A673 (cell line): Measurements from ENCODE around the gene TMEM198. TPM values are rescaled to one million over a fixed set of nuclear protein-coding genes. Genes with fewer than 3 reads are reported as not detected.

Experiments used
- BruUV-seq: library from RNA; stranded (reverse); fragments of 400-500 nt; replicated peaks from 2 replicates; lab custom pipeline; 2021; lab: Mats Ljungman, UMichigan
- CTCF ChIA-PET: fragments of 300-600 bp; sonication (Branson Sonifier 250); formaldehyde crosslinking; loops from one replicate; lab custom pipeline; 2022; ENCODE audit warnings: antibody characterized with exemption; lab: Charles Lee
- POLR2A ChIA-PET: fragments of 300-600 bp; sonication (Branson Sonifier 250); formaldehyde crosslinking; loops from one replicate; lab custom pipeline; 2022; ENCODE audit warnings: antibody characterized with exemption; ENCODE audit not compliant: low non-redundant PET; lab: Charles Lee
- DNase-seq: peaks from one replicate; pipeline ENCODE4 v3.0.0-alpha.2; 2015; ENCODE audit warnings: low spot score
- H3K27ac ChIP-seq: fragments of 200-600 bp; sonication (generic); 2 replicates; pipeline ENCODE4 v1.5.1; 2016; ENCODE audit warnings: mixed run types, low read depth, mild to moderate bottlenecking, mixed read lengths, antibody characterized with exemption, low read length; ENCODE audit not compliant: poor library complexity, severe bottlenecking
- H3K27me3 ChIP-seq: fragments of 200-600 bp; sonication (generic); replicated peaks from 2 replicates; pipeline ENCODE4 v1.6.1; 2017; ENCODE audit warnings: mixed run types, low read depth, mild to moderate bottlenecking, mixed read lengths, antibody characterized with exemption, low read length; ENCODE audit not compliant: insufficient read depth, poor library complexity
- H3K36me3 ChIP-seq: fragments of 200-600 bp; sonication (generic); 2 replicates; pipeline ENCODE4 v1.6.1; 2016; ENCODE audit warnings: mixed run types, mild to moderate bottlenecking, mixed read lengths, antibody characterized with exemption, low read length; ENCODE audit not compliant: insufficient read depth, poor library complexity, severe bottlenecking
- H3K4me1 ChIP-seq: fragments of 200-600 bp; sonication (generic); 2 replicates; pipeline ENCODE4 v1.6.1; 2017; ENCODE audit warnings: mixed run types, mild to moderate bottlenecking, mixed read lengths, antibody characterized with exemption, low read length; ENCODE audit not compliant: insufficient read depth, poor library complexity, severe bottlenecking
- H3K4me3 ChIP-seq: fragments of 200-600 bp; sonication (generic); 2 replicates; pipeline ENCODE4 v1.5.1; 2016; ENCODE audit warnings: low read depth, mixed run types, mild to moderate bottlenecking, mixed read lengths, low read length; ENCODE audit not compliant: poor library complexity, severe bottlenecking
- H3K9me3 ChIP-seq: fragments of 200-600 bp; sonication (generic); 2 replicates; pipeline ENCODE4 v1.6.1; 2016; ENCODE audit warnings: mixed run types, low read depth, mild to moderate bottlenecking, mixed read lengths, antibody characterized with exemption, low read length; ENCODE audit not compliant: poor library complexity, severe bottlenecking
- EZH2 ChIP-seq: fragments of 200-600 bp; sonication (generic); IDR thresholded peaks from 2 replicates; pipeline ENCODE4 v1.6.1; 2017; ENCODE audit warnings: borderline replicate concordance, low read depth, mild to moderate bottlenecking, mixed read lengths, antibody characterized with exemption, low read length; ENCODE audit not compliant: poor library complexity, severe bottlenecking
- intact Hi-C: fragments of 100-400 bp; cut with micrococcal nuclease; formaldehyde crosslinking; loops from one replicate; pipeline ENCODE4 v1.10.0; 2022; ENCODE audit not compliant: unreplicated experiment
- total RNA-seq: library from RNA; stranded (reverse); gene quantifications from 2 replicates; pipeline ENCODE4 v1.2.3, GENCODE V29; 2021
- TF ChIP-seq, protein P1 (sequence below): fragments of 300-800, 200-600 bp; sonication (generic); conservative IDR thresholded peaks from 2 replicates; pipeline ENCODE4 v1.5.1; 2017; ENCODE audit warnings: low read depth, mild to moderate bottlenecking, antibody characterized with exemption, low read length, moderate library complexity, mixed read lengths

Gene TMEM198
- total RNA-seq, 1 experiment from 2014 or later, result 4.6 TPM

DNA sequence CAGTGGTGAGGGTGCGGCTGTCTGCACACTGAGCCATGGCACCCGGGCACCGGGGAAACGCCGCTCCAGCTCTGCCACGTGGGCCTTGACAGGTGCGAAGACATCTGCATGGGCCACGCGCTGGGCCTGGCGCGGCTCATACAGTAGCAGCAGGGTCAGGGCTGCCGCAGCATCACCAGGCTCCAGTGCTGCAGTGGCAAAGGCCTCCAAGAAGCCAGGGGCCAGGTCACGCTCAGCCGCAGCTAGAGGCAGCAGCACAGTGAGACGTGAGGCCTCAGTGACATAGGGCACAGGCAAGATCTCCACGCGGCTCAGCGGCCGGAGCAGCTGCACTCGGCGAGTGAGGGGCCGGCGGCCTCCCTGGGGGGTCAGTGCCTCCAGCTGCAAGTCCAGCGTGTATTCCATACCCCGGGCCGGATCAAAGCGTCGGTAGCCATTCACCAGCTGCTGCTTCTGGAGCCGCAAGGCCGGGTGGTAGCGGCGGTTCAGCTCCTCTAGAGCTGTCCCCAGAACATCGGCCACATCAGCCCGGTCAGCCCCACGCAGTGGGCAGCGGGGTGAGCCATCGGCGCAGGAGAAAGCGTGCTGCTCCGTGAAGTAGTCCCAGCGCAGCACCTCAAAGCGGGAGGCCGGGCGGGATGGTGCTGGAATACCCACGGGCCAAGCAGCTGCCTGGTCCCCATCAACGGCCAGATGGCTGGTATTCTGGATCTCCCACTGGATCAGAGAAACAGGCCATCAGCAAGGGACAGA, 3.7 kb upstream of the TMEM198 start:
- BruUV-seq, result no TSS peak
- H3K27me3 ChIP-seq, result no peaks in the 10 kb centered on the region

DNA sequence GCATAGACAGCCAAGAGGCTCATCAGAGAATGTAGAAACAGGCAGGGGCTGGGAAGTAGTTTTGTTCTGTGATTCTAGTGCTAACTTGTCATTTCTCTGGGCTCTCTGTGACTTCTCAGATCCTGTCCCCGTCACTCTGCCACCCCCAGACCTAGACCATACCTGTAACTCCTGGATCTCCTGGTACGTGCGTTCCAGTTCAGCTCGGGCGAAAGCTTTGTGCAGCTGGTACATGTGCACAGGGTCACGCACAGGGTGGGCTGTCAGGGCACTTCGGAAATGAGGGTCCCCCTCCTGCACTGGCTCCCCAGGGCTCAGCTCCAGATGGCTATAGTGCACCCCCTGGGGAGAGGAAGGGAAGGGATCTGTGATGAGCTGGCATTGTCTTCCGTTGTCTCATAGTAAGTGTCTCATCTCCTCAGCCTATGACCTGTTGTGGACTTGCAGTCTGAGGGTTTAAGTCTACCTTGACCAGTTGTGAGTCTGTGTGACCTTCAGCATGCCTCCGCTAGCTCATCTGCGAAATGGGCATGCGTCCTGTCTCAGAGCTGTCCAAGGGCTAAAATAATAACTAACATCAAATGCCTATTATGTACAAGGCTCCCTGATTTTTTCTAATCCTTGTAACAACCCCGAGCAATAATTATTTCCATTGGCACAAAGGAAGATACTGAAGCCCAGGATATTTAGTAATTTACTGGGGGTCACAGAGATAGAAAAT, 2.9 kb upstream of the TMEM198 start:
- BruUV-seq, result TSS peak; percentile 32
- TF ChIP-seq, protein P1, sequence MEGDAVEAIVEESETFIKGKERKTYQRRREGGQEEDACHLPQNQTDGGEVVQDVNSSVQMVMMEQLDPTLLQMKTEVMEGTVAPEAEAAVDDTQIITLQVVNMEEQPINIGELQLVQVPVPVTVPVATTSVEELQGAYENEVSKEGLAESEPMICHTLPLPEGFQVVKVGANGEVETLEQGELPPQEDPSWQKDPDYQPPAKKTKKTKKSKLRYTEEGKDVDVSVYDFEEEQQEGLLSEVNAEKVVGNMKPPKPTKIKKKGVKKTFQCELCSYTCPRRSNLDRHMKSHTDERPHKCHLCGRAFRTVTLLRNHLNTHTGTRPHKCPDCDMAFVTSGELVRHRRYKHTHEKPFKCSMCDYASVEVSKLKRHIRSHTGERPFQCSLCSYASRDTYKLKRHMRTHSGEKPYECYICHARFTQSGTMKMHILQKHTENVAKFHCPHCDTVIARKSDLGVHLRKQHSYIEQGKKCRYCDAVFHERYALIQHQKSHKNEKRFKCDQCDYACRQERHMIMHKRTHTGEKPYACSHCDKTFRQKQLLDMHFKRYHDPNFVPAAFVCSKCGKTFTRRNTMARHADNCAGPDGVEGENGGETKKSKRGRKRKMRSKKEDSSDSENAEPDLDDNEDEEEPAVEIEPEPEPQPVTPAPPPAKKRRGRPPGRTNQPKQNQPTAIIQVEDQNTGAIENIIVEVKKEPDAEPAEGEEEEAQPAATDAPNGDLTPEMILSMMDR, result no peak
- TF ChIP-seq EZH2, result no peak
- no peak overlapping the region for H3K27ac ChIP-seq
- no peaks in the 10 kb centered on the region for H3K9me3 ChIP-seq
- DNase-seq, result no peak
- intact Hi-C loops, result loop anchor here (1.0 kb wide), 1 partner anchor 101 kb away; no protein-coding TSS in a partner anchor
- peaks cover 3% of the 10 kb centered on the region for H3K36me3 ChIP-seq
- no peaks in the 10 kb centered on the region for H3K27me3 ChIP-seq
- H3K4me1 ChIP-seq, result peaks cover 17% of the 10 kb centered on the region
- ChIA-PET CTCF (interaction anchor here (0.7 to 1.0 kb wide), 5 partner anchors 31 to 148 kb away, joined by 3 to 11 read pairs (median 3); no protein-coding TSS in a partner anchor), POLR2A (no interaction called here)
- no peak overlapping the region for H3K4me3 ChIP-seq

More for the DNA sequence above, 3.7 kb upstream of the TMEM198 start:
- no peaks in the 10 kb centered on the region for H3K9me3 ChIP-seq
- ChIA-PET CTCF (interaction anchor here (0.6 kb wide), 1 partner anchor 183 kb away, joined by 6 read pairs; no protein-coding TSS in a partner anchor), POLR2A (no interaction called here)
- H3K4me1 ChIP-seq, result peaks cover 17% of the 10 kb centered on the region
- no peak overlapping the region for H3K4me3 ChIP-seq
- peaks cover 3% of the 10 kb centered on the region for H3K36me3 ChIP-seq
- intact Hi-C loops, result no loop called here
- no peak overlapping the region for H3K27ac ChIP-seq
- TF ChIP-seq EZH2, result no peak
- TF ChIP-seq, protein P1, result no peak
- no peak for DNase-seq

DNA sequence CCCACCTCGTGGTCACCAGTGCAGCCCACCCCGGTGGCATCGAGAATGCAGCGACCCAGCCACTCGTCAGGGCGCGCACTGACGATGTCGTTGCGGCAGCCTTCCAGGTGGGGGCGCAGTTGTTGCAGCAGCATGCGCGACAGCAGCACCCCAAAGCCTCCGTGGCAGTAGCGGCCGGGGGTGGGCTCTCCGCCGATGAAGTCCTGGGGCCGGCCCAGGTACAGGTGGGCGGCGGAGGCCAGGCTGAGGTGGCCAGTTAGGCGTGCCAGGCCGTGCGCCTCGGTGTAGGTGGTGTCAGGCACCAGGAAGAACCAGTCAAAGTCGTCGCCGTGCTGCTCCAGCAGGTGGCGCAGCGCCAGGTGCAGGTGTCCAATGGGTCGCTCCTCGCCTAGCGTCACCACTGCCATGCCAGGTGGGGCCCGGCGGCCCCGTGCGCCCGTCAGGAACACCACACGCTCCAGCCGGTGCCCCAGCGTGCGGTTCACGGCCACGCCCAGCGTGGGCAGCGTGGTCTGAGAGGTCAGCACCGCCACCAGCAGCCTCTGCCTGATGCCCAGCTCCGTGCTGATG, 2.1 kb upstream of the TMEM198 start:
- ChIA-PET CTCF (interaction anchor here (0.6 to 1.0 kb wide), 5 partner anchors 32 to 89 kb away, joined by 3 to 11 read pairs (median 5); no protein-coding TSS in a partner anchor), POLR2A (interaction anchor here (0.5 kb wide), 1 partner anchor 18 kb away, joined by 4 read pairs; no protein-coding TSS in a partner anchor)
- Histone ChIP-seq H3K36me3 (peaks cover 3% of the 10 kb centered on the region), H3K27me3 (no peaks in the 10 kb centered on the region), H3K4me3 (peak overlapping the region; percentile 37), H3K27ac (no peak overlapping the region), H3K4me1 (peaks cover 17% of the 10 kb centered on the region), H3K9me3 (no peaks in the 10 kb centered on the region)
- peak; percentile 75 for DNase-seq
- intact Hi-C loops, result loop anchor here (1.0 to 2.0 kb wide), 2 partner anchors 101 to 147 kb away; no protein-coding TSS in a partner anchor
- TF ChIP-seq, protein P1, result peak; percentile 100
- no peak for TF ChIP-seq EZH2
- BruUV-seq, result no TSS peak
